ENCODE results near the gene CDH13. TPM values are rescaled to one million over a fixed set of nuclear protein-coding genes. Genes with fewer than 3 reads are reported as not detected.

CDH13 gene
- total and polyA plus RNA-seq, 2 experiments from 2014 or later, result 1.6 to 4.4 TPM

GRCh38 chr16:83270640-83271039 is 643.9 kb downstream of the CDH13 start:
- no peaks in the 10 kb centered on the region for H4K20me1 ChIP-seq (replicated peaks; ENCODE audit: insufficient read depth)

More at GRCh38 chr16:83270640-83271039, 643.9 kb downstream of the CDH13 start:
- Mint-ChIP-seq H3K4me1 (no peaks in the 10 kb centered on the region), H3K36me3 (ENCODE audit: low read depth) (no peaks in the 10 kb centered on the region), H3K9me3 (no peaks in the 10 kb centered on the region), H3K27ac (no peak overlapping the region), H3K4me3 (no peak overlapping the region), H3K27me3 (ENCODE audit: insufficient read depth, low read depth, poor library complexity) (peaks cover 3% of the 10 kb centered on the region)
- DNase-seq (ENCODE audit: low spot score) (no peak), ATAC-seq (no peak)
- TF ChIP-seq ZNF462 (CRISPR knock-in tag; IDR thresholded peaks at IDR 0.05) (no peak), POLR2AphosphoS5 (IDR thresholded peaks at IDR 0.05; ENCODE audit: low read depth) (no peak), JUNB (IDR thresholded peaks at IDR 0.05; ENCODE audit: unreplicated experiment) (no peak), ZNF331 (CRISPR knock-in tag; IDR thresholded peaks at IDR 0.05; ENCODE audit: low read depth) (no peak), EZH2 (IDR thresholded peaks at IDR 0.05; ENCODE audit: low read depth, unreplicated experiment) (no peak), EZH2phosphoT487 (IDR thresholded peaks at IDR 0.05; ENCODE audit: unreplicated experiment) (no peak), NANOG (IDR thresholded peaks at IDR 0.05; ENCODE audit: borderline replicate concordance) (no peak), ZNF114 (CRISPR knock-in tag; IDR thresholded peaks at IDR 0.05) (no peak), REST (IDR thresholded peaks at IDR 0.05; ENCODE audit: unreplicated experiment) (no peak), ETS1 (IDR thresholded peaks at IDR 0.05) (no peak), STAT1 (IDR thresholded peaks at IDR 0.05; ENCODE audit: unreplicated experiment) (no peak), CREB1 (CRISPR knock-in tag; IDR thresholded peaks at IDR 0.05; ENCODE audit: low read depth) (no peak), CTCF (conservative IDR thresholded peaks at IDR 0.05; ENCODE audit: low read depth in 2 of 2) (no peak)
- H3K27me3 ChIP-seq (ENCODE audit: insufficient read depth), result no peaks in the 10 kb centered on the region
- no peak overlapping the region for H3K27ac ChIP-seq (ENCODE audit: low read depth)
- H2AFZ ChIP-seq, result no peak overlapping the region
- H3K4me2 ChIP-seq, result no peak overlapping the region
- no peaks in the 10 kb centered on the region for H3K9me2 ChIP-seq (ENCODE audit: insufficient read depth)
- no peaks in the 10 kb centered on the region for H3K79me2 ChIP-seq (replicated peaks; ENCODE audit: insufficient read depth)
- H3K4me3 ChIP-seq, result no peak overlapping the region
- H3F3A ChIP-seq (replicated peaks; ENCODE audit: low read depth), result no peaks in the 10 kb centered on the region
- no peaks in the 10 kb centered on the region for H3K4me1 ChIP-seq (ENCODE audit: insufficient read depth)
- H3K36me3 ChIP-seq (ENCODE audit: insufficient read depth), result no peaks in the 10 kb centered on the region

All from GM23338 (cell line).